NCI-H2107 (cell line): ENCODE measurements around the gene CORO1C.

Experiments used
- DNase-seq: peaks from one replicate; lab custom pipeline; 2025; lab: John Stamatoyannopoulos, UW

Gene CORO1C

GRCh38 chr12:108647585-108648287, 83.6 kb downstream of the CORO1C start:
- no peak for DNase-seq

- no peak for DNase-seq
Observed at GRCh38 chr12:108646600-108647579, 84.4 kb downstream of the CORO1C start.

GRCh38 chr12:108645686-108646599, 85.4 kb downstream of the CORO1C start:
- no peak for DNase-seq

DNA sequence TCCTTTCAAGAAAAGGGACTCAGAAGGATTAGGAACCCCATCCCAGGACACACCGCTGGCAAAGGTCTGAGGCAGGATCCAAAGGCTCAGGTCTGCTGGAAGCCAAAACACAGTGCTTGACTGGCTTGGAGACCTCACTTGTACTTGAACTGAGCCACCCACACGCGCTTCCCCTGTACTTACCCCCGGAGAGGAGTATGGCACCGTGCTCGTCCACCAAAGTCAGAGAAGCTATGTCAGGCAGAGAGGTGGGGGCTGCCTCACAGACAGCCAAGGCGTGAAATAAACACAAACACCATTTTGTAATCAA, 86.6 kb downstream of the CORO1C start:
- DNase-seq: no peak

GRCh38 chr12:108643941-108644810, 87.1 kb downstream of the CORO1C start:
- DNase-seq: no peak

- DNase-seq: no peak
Observed at GRCh38 chr12:108642899-108643654, 88.2 kb downstream of the CORO1C start.

DNA sequence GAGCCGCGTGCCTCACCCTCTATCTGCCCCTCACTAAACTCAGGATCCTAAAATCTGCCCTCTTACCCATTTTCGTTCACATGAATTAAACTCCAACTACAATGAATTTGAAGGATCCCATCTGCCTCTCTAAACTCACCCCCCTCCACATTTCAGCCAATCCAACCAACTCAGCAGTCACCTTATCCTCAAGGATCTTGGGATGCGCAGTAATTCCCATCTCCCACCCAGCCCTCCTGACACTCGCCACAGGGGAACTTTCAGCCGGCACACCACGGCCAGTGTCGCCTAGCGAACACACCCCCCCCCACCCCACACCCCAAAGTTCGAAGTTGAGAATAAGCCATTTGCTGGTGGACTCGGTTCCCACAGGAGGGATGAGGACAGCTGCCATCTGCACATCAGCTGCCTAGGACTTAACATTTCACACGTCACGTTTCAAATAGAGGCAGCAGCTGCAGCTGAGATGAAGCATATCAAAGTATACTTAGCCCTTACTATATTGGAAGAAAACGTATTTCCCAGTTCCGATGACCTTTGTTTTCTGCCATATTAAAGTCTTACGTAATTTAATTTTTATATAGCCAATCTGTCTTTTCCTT, 88.9 kb downstream of the CORO1C start:
- DNase-seq: peak; percentile 34

DNA sequence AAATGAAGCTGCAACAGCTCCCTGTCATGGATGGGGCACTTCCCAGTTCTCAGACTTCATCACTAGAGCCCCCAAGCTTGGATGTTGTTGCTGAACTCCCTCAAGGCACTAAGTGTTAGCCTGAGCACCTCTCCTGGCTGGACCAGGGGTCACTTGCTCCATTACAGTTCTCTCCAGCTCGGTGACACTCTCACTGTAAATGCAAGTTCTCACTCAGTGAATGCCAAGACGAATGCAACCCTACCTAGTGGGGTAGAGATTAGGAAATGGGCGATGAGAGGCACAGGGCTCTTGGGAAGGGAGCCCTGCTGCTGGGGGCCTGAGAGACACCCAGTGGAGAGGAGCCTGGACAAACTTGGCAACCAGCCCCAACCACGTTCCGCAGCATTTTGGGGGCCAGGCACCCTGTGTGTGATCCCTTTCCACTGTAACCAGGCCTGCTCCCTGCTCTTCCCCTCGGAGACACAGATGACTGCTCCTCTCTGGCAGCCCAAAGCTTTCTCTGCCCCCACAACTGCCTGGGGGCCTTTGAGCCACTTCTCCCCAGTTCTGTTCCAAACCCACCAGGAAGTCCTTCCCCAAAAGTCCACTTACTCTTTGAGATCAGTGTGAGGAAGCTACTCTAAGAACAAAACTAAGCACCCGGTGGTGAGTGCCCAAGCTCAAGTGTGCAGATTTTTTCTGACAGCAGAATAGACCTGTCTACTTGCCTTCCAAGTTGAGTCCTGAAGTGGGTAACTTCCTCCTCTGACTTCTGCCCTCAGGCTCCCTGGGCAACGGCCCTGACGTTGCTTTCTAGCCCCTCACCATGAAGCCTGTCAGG, 89.7 kb downstream of the CORO1C start:
- no peak for DNase-seq

- DNase-seq: no peak
Observed at GRCh38 chr12:108640802-108641445, 90.4 kb downstream of the CORO1C start.

GRCh38 chr12:108638997-108639822, 92.1 kb downstream of the CORO1C start:
- no peak for DNase-seq

- no peak for DNase-seq
Observed at GRCh38 chr12:108638141-108638827, 93.0 kb downstream of the CORO1C start.

GRCh38 chr12:108637222-108637971, 93.9 kb downstream of the CORO1C start:
- DNase-seq: no peak

- DNase-seq: no peak
Observed at GRCh38 chr12:108635997-108636808, 95.1 kb downstream of the CORO1C start.

GRCh38 chr12:108635201-108635996, 95.9 kb downstream of the CORO1C start:
- peak; percentile 70 for DNase-seq

DNA sequence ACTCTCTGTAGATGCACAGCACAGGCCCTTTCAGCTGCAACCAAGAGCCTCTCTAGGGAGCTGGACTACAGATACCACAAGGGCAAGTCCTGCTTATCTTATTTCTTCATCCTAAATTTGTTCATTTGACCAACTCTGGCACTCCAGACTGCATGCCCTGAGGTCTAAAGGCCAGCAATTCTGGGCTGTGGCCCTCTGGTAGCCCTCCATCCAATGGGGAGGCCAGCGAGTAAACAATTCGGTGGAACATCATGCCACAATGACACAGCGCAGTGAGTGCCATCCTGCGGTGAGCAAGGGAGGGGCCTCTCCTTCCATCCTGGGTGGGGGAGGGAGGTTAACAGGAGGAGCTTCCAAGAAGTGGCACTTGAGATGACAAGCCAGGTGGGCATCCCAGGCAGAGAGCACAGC, 97.0 kb downstream of the CORO1C start:
- DNase-seq: peak; percentile 56
